Ureter (tissue), 1 donor: ENCODE measurements around the gene BTC. TPM values are rescaled to one million over a fixed set of nuclear protein-coding genes. Genes with fewer than 3 reads are reported as not detected.
"Not testable (repeated sequence)": the region's sequence is repeated elsewhere in the genome, so short reads cannot be mapped to it uniquely, and the experiment has no call there.

Experiments
- DNase-seq: peaks from one replicate; pipeline ENCODE4 v3.0.0-alpha.2; 2020; ENCODE audit warnings: low spot score
- total RNA-seq: library from RNA; stranded (reverse); gene quantifications from one replicate; pipeline ENCODE4 v1.2.4, GENCODE V29; 2023
- donor health status: DM: yes; HTN: yes; CAD: no.

BTC gene
- total RNA-seq, 1 donor from 2014 or later: 8.3 TPM

GRCh38 chr4:74758551-74759145 lies 35.7 kb downstream of the BTC start:
- no peak for DNase-seq

DNA sequence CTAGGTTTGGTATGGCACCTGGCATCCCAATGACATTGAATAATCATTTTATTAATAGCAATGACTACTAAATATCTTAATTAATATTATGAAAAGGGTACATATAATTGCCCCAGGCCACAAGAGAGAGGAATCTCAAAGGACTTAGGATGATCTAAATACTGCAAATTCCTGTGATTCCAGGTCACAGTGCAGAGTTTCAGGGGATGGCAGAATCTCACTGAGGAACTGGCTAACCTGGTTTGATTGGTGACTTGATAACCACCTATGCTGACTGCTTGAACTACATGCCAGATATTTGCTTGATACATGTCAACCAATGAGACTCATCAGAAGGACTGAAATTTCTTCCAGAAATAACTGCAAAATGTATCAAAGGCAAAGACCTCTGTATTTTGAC lies 37.2 kb downstream of the BTC start:
- no peak for DNase-seq

DNA sequence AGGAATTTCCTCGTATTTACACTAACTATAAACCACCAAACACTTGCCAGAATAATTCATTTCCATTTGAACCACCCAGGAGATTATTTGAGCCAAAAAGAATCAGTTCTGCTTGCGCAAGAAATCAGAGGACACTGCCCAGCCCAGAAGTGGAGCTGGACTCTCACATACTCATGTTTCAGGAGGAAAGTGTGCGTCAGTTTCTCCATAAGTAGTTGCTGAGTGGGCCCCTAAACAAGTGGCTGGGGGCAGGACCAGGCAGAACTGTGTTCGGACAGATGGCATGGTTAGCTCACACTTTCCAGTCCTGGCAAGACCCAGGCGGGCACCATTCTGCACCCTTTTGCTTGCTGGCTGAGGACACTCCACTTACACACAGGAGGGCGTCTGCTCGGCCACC lies 38.8 kb downstream of the BTC start:
- DNase-seq: no peak

DNA sequence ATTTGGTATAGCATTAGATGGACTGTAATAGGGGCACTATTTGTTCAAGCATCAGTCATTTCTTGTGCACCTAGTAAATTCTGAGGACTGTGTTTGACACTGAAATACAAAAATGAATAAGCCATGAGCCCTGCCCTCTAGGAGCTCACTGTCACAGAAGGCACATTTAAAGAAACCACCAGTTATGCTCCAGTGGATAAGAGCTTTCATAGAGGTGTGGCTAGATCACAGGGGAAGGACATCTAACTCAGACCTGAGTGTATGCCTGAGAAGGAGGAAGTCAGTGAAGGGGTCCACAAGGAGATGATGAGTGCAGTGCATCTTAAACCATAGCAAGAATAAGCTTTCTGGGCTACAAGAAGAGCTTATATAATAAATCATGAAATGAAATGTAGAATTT lies 40.1 kb downstream of the BTC start:
- no peak for DNase-seq

GRCh38 chr4:74752798-74753197 lies 41.5 kb downstream of the BTC start:
- no peak for DNase-seq

- DNase-seq: no peak
These were observed 42.5 kb downstream of the BTC start for GRCh38 chr4:74751856-74752255.

GRCh38 chr4:74751247-74751646 lies 43.1 kb downstream of the BTC start:
- no peak for DNase-seq

DNA sequence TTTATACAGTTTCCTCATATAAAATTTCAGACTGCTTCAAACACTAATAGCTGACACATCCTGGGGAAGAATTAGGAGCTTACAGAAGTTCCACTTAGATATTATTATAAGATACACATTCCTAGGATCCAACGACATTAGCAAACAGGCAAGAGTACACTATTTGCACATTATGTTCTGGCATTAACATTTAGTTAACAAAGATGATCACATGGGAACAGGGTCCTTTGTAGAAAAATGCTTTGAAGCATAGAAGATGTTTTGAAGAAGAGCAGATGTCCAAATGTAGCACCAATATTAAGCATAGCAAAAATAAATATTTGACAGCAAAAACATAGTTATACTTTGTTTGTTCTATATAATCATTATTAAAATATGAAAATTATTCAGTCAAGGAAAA lies 52.1 kb downstream of the BTC start:
- no peak for DNase-seq

GRCh38 chr4:74738464-74739143 lies 55.7 kb downstream of the BTC start:
- no peak for DNase-seq

DNA sequence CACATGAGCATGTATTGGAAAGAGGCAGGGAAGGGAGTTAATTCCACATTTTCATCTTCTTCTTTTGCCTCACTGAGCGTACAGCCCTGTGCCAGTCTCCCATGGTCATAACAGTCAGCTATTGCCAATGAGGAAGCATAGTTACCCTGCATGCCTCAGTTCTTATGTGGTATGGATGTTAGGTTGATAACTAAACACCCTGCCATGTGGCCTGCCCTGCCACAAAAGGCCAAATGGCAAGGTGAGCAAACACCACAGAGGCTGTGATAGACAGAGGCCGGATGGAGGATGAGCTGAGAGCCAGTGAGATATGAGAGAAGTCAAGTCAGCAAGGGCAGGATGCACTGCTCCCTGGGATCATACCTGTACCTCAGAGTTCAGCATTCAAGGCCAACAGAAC lies 59.3 kb downstream of the BTC start:
- DNase-seq: no peak

DNA sequence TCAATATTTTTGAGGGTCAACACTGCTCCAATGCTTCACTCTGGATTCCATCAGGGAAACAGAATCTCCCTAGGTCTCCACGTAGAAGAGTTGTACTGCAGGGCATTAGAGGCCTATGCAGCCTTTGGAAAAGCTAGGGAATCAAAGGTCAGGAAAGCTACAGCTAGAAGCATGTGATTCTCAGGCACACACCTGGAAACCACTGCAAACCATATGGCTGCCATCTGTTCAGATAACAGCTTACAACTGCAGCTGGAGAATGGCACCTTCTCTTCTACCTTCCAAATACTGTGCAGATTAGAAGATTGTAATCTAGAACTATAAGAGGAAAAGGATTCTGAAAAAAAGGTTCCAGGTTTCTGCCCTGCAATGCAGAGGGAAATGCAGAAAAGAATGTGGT lies 60.6 kb downstream of the BTC start:
- DNase-seq: no peak

DNA sequence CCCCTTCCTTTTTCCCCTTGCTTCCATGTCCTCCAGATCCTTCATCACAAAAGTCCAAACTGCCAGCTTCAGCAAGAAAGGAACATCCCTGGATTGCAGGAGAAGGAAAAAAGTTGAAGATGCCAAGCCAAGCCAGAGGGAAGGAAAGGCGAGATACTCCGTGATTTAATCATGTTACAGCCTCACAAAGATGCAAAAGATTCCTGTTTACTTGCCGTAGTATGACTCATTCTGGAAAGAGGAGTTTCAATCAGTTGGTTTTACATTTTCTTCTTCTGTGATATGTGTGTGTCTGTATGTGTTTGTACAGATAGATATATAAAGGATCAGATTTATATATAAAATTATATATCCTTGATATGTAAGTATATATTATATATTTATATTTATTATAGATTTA lies 69.3 kb downstream of the BTC start:
- DNase-seq: no peak

GRCh38 chr4:74716436-74716765 lies 77.9 kb downstream of the BTC start:
- no peak for DNase-seq

GRCh38 chr4:74715706-74716435 lies 78.5 kb downstream of the BTC start:
- no peak for DNase-seq

- DNase-seq: no peak
These were observed 79.7 kb downstream of the BTC start for GRCh38 chr4:74714611-74715130.

GRCh38 chr4:74708135-74708534 lies 86.2 kb downstream of the BTC start:
- not testable (repeated sequence) for DNase-seq

Other genes starting within 250 kb of the BTC start
- gene PARM1, start 138.6 kb upstream of the BTC start, total RNA-seq: 134 TPM